ENCODE data around the gene TGM3. TPM values are rescaled to one million over a fixed set of nuclear protein-coding genes. Genes with fewer than 3 reads are reported as not detected.

Gene TGM3
- total RNA-seq, 2 donors from 2014 or later = 0.27 TPM; not detected in 1

DNA sequence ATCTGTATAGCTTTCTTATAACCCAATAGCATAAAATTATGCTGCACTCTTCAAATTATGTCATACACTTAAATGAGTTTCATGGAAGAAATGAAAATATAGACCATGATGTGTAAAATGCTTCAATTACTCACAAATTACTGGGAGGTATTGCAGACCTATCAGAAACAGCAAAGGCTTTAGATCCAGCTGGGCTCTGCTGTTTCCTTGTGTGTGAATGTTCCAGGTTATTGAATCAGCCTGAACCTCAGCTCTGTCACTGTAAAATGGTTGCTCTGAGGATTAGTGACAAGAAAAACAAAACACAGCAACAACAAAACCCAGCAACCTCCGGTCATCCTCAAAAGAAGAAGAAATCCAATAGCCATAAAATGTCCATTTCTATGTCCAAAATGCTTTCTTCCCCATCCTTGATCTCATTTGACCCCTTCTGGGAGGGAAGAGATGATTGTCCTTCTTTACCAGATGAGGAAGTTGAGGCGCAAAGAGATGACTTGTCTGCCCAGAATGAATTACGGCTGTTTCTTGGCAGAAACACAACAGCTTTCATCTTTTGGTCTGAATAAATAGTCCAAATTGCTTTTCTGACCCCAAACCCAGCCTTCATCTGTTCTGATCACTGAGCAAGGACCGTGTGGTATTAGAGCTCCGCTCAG, 42.7 kb downstream of the TGM3 start:
- ATAC-seq (ENCODE audit: insufficient number of reproducible peaks, low FRiP score, low read depth) = no peak
- no peak overlapping the region for H3K4me3 ChIP-seq
- no peaks in the 10 kb centered on the region for H3K4me1 ChIP-seq (ENCODE audit: control insufficient read depth in 1 of 2, low read depth in 2 of 2)

DNA sequence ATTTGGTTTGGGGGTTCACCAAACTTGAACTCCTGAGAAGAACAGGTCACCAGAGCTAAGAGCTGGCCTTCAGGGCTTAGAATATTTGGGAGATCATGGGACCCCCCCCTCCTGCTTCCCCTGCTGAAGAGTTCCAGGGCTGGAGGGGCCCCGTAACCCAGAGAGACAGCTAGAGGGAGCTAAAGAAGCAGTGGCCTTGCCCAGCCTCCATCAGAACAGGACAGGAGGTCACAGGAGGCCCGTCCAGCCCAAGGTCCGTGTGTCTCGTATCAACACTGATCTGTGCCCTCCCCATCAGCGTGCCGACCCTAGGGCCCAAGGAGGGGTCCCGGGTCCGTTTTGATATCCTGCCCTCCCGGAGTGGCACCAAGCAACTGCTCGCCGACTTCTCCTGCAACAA, 44.3 kb downstream of the TGM3 start:
- Histone ChIP-seq H3K27me3 (replicated peaks; ENCODE audit: insufficient read depth) (no peaks in the 10 kb centered on the region), H3K9me3 (no peaks in the 10 kb centered on the region), H3K36me3 (no peaks in the 10 kb centered on the region), H3K4me3 (no peak overlapping the region), H3K27ac (no peak overlapping the region), H3K4me1 (ENCODE audit: control insufficient read depth in 1 of 2, low read depth in 2 of 2) (no peaks in the 10 kb centered on the region)
- ATAC-seq (ENCODE audit: insufficient number of reproducible peaks, low FRiP score, low read depth) (no peak), DNase-seq (ENCODE audit: low spot score) (no peak)
- TF ChIP-seq, protein P1, sequence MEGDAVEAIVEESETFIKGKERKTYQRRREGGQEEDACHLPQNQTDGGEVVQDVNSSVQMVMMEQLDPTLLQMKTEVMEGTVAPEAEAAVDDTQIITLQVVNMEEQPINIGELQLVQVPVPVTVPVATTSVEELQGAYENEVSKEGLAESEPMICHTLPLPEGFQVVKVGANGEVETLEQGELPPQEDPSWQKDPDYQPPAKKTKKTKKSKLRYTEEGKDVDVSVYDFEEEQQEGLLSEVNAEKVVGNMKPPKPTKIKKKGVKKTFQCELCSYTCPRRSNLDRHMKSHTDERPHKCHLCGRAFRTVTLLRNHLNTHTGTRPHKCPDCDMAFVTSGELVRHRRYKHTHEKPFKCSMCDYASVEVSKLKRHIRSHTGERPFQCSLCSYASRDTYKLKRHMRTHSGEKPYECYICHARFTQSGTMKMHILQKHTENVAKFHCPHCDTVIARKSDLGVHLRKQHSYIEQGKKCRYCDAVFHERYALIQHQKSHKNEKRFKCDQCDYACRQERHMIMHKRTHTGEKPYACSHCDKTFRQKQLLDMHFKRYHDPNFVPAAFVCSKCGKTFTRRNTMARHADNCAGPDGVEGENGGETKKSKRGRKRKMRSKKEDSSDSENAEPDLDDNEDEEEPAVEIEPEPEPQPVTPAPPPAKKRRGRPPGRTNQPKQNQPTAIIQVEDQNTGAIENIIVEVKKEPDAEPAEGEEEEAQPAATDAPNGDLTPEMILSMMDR (IDR thresholded peaks at IDR 0.05) = no peak

More for the DNA sequence above, 42.7 kb downstream of the TGM3 start:
- Histone ChIP-seq H3K9me3 (no peaks in the 10 kb centered on the region), H3K27ac (no peak overlapping the region), H3K36me3 (no peaks in the 10 kb centered on the region), H3K27me3 (replicated peaks; ENCODE audit: insufficient read depth) (no peaks in the 10 kb centered on the region)
- TF ChIP-seq, protein P1 (IDR thresholded peaks at IDR 0.05) = no peak
- no peak for DNase-seq (ENCODE audit: low spot score)

DNA sequence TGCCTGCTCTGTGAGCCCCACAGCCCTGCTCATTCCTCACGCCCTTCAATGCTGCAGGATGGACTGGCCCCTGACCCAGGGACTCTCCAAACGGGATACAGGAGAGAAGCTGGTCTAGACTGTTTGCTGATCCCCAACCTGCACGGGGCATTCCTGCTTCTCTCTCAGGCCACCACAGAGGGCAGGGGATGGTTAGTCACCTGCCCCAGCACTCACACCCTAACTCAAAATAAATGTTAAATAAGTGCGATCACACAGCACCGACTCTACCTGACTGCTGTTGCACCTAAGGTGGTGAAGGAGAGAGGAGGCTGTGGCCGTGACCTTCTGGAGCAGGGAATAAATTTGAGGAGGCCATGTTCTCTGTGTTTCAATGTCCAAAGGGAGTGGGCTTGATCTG, 45.0 kb downstream of the TGM3 start:
- TF ChIP-seq, protein P1 (IDR thresholded peaks at IDR 0.05) = no peak
- no peak overlapping the region for H3K4me3 ChIP-seq

DNA sequence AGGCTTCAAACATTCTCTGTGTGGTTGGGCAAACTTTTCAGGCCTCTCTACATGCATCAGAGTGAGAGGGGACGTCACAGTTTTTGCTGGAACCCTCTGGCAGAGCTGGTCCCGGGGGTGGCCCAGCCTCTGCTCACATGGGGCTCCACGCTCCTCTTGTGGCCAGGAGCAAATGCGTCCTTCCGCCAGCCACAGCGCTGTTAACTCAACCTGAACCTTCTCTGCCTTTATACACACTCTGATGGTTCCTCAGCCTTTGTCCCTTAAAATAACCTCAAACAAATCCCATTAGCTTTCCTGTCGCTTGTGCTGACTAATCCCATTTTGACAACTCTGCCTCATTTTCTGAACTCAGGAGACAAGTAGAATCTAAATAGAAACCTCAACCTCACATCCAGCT, 45.5 kb downstream of the TGM3 start:
- Histone ChIP-seq H3K27me3 (replicated peaks; ENCODE audit: insufficient read depth) (no peaks in the 10 kb centered on the region), H3K9me3 (no peaks in the 10 kb centered on the region), H3K27ac (no peak overlapping the region), H3K36me3 (no peaks in the 10 kb centered on the region), H3K4me3 (no peak overlapping the region), H3K4me1 (ENCODE audit: control insufficient read depth in 1 of 2, low read depth in 2 of 2) (no peaks in the 10 kb centered on the region)
- TF ChIP-seq, protein P1 (IDR thresholded peaks at IDR 0.05) = no peak
- DNase-seq (ENCODE audit: low spot score) (no peak), ATAC-seq (ENCODE audit: insufficient number of reproducible peaks, low FRiP score, low read depth) (no peak)

More for the DNA sequence above, 45.0 kb downstream of the TGM3 start:
- DNase-seq (ENCODE audit: low spot score) (no peak), ATAC-seq (ENCODE audit: insufficient number of reproducible peaks, low FRiP score, low read depth) (no peak)
- Histone ChIP-seq H3K27me3 (replicated peaks; ENCODE audit: insufficient read depth) (no peaks in the 10 kb centered on the region), H3K4me1 (ENCODE audit: control insufficient read depth in 1 of 2, low read depth in 2 of 2) (no peaks in the 10 kb centered on the region), H3K9me3 (no peaks in the 10 kb centered on the region), H3K36me3 (no peaks in the 10 kb centered on the region), H3K27ac (no peak overlapping the region)

DNA sequence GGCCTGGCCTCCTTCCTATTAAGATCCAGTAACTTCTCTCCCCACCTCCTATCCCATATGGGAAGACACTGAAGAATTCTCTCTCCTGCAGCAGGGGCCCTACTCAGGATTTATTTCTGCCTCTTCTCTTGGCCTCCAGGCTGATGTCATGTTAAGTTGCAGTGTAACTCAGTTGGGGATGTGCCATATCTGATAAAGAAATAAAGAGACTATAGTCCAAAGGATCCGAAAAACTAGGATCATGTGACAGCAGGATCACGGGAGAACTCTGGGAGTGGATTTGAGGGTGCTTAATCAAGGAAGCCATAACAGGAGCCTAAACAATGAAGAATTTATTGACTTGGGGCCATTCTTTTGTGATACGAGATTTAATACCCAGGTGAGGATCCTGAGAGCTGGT, 46.4 kb downstream of the TGM3 start:
- Histone ChIP-seq H3K4me3 (no peak overlapping the region), H3K4me1 (ENCODE audit: control insufficient read depth in 1 of 2, low read depth in 2 of 2) (no peaks in the 10 kb centered on the region), H3K27me3 (replicated peaks; ENCODE audit: insufficient read depth) (no peaks in the 10 kb centered on the region), H3K27ac (no peak overlapping the region), H3K36me3 (no peaks in the 10 kb centered on the region), H3K9me3 (no peaks in the 10 kb centered on the region)
- ATAC-seq (ENCODE audit: insufficient number of reproducible peaks, low FRiP score, low read depth) (no peak), DNase-seq (ENCODE audit: low spot score) (no peak)
- TF ChIP-seq, protein P1 (IDR thresholded peaks at IDR 0.05) = no peak
